ENCODE results near the gene GABRA5. TPM values are rescaled to one million over a fixed set of nuclear protein-coding genes. Genes with fewer than 3 reads are reported as not detected.

The GABRA5 gene
- total and polyA plus RNA-seq, 2 of the 4 experiments (the other 2 are of a cell fraction), result 4.0 to 7.3 TPM

- H4K5ac ChIP-seq (ENCODE audit: low read depth, low read length), result no peak overlapping the region
- H3K4me1 ChIP-seq (ENCODE audit: control insufficient read depth, insufficient read depth, low read length), result no peaks in the 10 kb centered on the region
- H2BK120ac ChIP-seq (ENCODE audit: low read depth, low read length), result no peak overlapping the region
- H3K9me3 ChIP-seq (ENCODE audit: control insufficient read depth, insufficient read depth, low read length), result no peaks in the 10 kb centered on the region
- H2AFZ ChIP-seq (replicated peaks; ENCODE audit: low read length, poor library complexity), result no peak overlapping the region
- CTCF ChIA-PET, result no interaction called here
- H3K18ac ChIP-seq (ENCODE audit: low read depth, low read length), result no peak overlapping the region
- POLR2A ChIA-PET (ENCODE audit: unreplicated experiment), result no interaction called here
- no peak overlapping the region for H2AK9ac ChIP-seq (replicated peaks; ENCODE audit: low read depth, low read length, poor library complexity)
- H3K27me3 ChIP-seq (ENCODE audit: control insufficient read depth, insufficient read depth, low read length), result peaks cover 2% of the 10 kb centered on the region; the same call in 1 of the 2 replicates
- H4K8ac ChIP-seq (ENCODE audit: low read depth in 2 of 2, low read length in 2 of 2), result no peak overlapping the region
- no peak overlapping the region for H3K23ac ChIP-seq (ENCODE audit: low read depth, low read length)
- TF ChIP-seq MXI1 (IDR thresholded peaks at IDR 0.05; ENCODE audit: borderline replicate concordance, low read depth, low read length) (no peak), POLR2A (IDR thresholded peaks at IDR 0.05; ENCODE audit: low read depth, low read length) (no peak), MAFK (IDR thresholded peaks at IDR 0.05; ENCODE audit: low read depth, low read length) (no peak), RCOR1 (IDR thresholded peaks at IDR 0.05; ENCODE audit: insufficient replicate concordance, low read length) (no peak), RFX5 (IDR thresholded peaks at IDR 0.05; ENCODE audit: low read depth, low read length) (no peak), BHLHE40 (IDR thresholded peaks at IDR 0.05; ENCODE audit: low read depth, low read length) (no peak), FOS (IDR thresholded peaks at IDR 0.05; ENCODE audit: low read depth, low read length) (no peak), SMC3 (IDR thresholded peaks at IDR 0.05; ENCODE audit: low read depth, low read length) (no peak), RAD21 (IDR thresholded peaks at IDR 0.05; ENCODE audit: low read length) (no peak), CEBPB (IDR thresholded peaks at IDR 0.05; ENCODE audit: low read depth, low read length) (no peak), MAZ (IDR thresholded peaks at IDR 0.05; ENCODE audit: borderline replicate concordance, low read depth, low read length) (no peak), NFE2L2 (IDR thresholded peaks at IDR 0.05; ENCODE audit: low read depth, low read length) (no peak), CHD1 (IDR thresholded peaks at IDR 0.05; ENCODE audit: low read depth, low read length) (no peak), CTCF (conservative IDR thresholded peaks at IDR 0.05; ENCODE audit: low read depth, low read length) (no peak), ELK1 (IDR thresholded peaks at IDR 0.05; ENCODE audit: borderline replicate concordance, low read depth, low read length) (no peak), USF2 (IDR thresholded peaks at IDR 0.05; ENCODE audit: low read depth, low read length) (no peak)
- no peak overlapping the region for H3K56ac ChIP-seq (ENCODE audit: extremely low read depth, insufficient read depth, low read length)
- H3K36me3 ChIP-seq (ENCODE audit: control insufficient read depth, insufficient read depth, low read length), result no peaks in the 10 kb centered on the region
- WGBS, 2 experiments (ENCODE audit: extremely low coverage in 2 of 2, insufficient read length in 1 of 2), result no CpG with 5 or more reads among the region's 8 CpGs
- no peak overlapping the region for H3K4me2 ChIP-seq (ENCODE audit: low read depth, low read length)
- no peaks in the 10 kb centered on the region for H3K9me1 ChIP-seq (ENCODE audit: insufficient read depth, low read length)
- H2AK5ac ChIP-seq (ENCODE audit: low read depth, low read length), result no peak overlapping the region
- H4K20me1 ChIP-seq (ENCODE audit: insufficient read depth, low read length), result no peaks in the 10 kb centered on the region
- no peaks in the 10 kb centered on the region for H3K79me1 ChIP-seq (ENCODE audit: low read depth in 1 of 2, low read length in 2 of 2)
- no peak overlapping the region for H3K4ac ChIP-seq (ENCODE audit: low read depth, low read length)
- in situ Hi-C loops (cut with MboI; ENCODE audit: low sequenced_read_pairs), result no loop called here
- H2BK15ac ChIP-seq (ENCODE audit: low read depth, low read length), result no peak overlapping the region
- no peak overlapping the region for H3K14ac ChIP-seq (replicated peaks; ENCODE audit: low read depth, low read length)
- no TSS peak for BruUV-seq (replicated peaks)
- ATAC-seq (ENCODE audit: low read depth) (no peak), DNase-seq (peak; percentile 29)
- H4K91ac ChIP-seq (ENCODE audit: insufficient read depth, low read depth, low read length), result no peak overlapping the region
- H2BK5ac ChIP-seq (ENCODE audit: low read depth, low read length, poor library complexity, severe bottlenecking), result no peak overlapping the region
- intact Hi-C loops (cut with micrococcal nuclease), result no loop called here
- no peak overlapping the region for H3K4me3 ChIP-seq (ENCODE audit: insufficient read depth, low read depth, low read length)
- no peak overlapping the region for H3K27ac ChIP-seq (ENCODE audit: insufficient read depth, low read length)
- no peak overlapping the region for H2BK20ac ChIP-seq (ENCODE audit: low read depth, low read length)
- no peak overlapping the region for H3K9ac ChIP-seq (ENCODE audit: low read depth, low read length)
- dilution Hi-C loops (cut with HindIII; ENCODE audit: low sequenced_read_pairs, unreplicated experiment), result no loop called here
These were observed 7.0 kb downstream of the GABRA5 start for GRCh38 chr15:26873846-26874245.

Data from IMR-90 (cell line).